Measurements from ENCODE around the gene DAG1. TPM values are rescaled to one million over a fixed set of nuclear protein-coding genes. Genes with fewer than 3 reads are reported as not detected.
A peak's percentile ranks its signal among the peaks of the same experiment; 100 is the strongest.

Gene DAG1
- total RNA-seq, 1 experiment from 2014 or later, result 40.3 TPM

DNA sequence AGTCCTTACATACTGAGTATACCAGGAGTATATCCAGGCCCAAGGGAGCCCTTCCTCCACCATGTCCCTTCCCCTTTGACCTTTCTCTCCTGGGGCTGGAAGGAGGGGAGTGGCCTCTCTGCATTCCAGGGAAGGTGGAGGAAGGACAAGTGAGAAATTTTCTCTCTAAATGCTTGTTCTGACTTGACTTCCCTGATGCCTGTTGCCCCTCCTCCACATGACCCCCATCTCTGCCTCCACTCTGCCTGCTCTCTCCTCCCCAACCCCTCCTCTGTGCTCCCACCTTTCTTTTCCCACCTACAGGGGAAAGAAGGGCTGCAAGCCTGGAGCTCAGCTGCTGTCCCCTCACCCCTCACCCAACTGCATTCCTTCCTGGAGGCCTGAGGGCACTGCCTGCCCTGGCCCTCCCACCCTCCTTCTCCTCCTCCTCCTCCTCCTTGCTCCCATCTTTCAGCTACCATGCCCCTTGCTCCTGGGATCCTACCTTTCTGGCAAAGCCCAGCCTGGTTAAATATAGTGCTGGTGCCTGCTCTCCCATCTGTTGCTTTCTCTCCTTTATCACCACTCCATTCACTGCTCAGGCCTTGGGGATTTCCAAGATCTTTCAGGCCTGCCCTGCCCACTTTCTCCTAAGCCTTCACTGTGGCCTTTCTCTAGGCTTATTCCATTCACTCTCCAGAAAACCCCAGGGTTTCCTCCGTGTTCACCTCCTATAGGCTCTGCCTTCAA is 8.5 kb upstream of the DAG1 start:
- peak; percentile 30 for DNase-seq (ENCODE audit: unreplicated experiment)
- no TSS peak for BruUV-seq (replicated peaks)
- POLR2A ChIA-PET, result interaction anchor here (0.7 to 4.5 kb wide), 3 partner anchors 8 to 463 kb away, joined by 3 to 28 read pairs (median 4); partner anchors contain the start of gene DAG1
- CTCF ChIA-PET, result interaction anchor here (2.3 kb wide), 1 partner anchor 12 kb away, joined by 16 read pairs; no protein-coding TSS in a partner anchor
- no peaks in the 10 kb centered on the region for H3K27me3 Mint-ChIP-seq (ENCODE audit: insufficient read depth, unreplicated experiment)
- peak overlapping the region; percentile 67 for H3K27ac Mint-ChIP-seq (ENCODE audit: low read depth, unreplicated experiment)
- H3K4me3 Mint-ChIP-seq (ENCODE audit: unreplicated experiment), result no peak overlapping the region
- H3K36me3 Mint-ChIP-seq (ENCODE audit: insufficient read depth, unreplicated experiment), result no peaks in the 10 kb centered on the region
- H3K9me3 Mint-ChIP-seq (ENCODE audit: unreplicated experiment), result no peaks in the 10 kb centered on the region
- peaks cover 18% of the 10 kb centered on the region for H3K4me1 Mint-ChIP-seq (ENCODE audit: insufficient read depth, unreplicated experiment)
- intact Hi-C loops (cut with micrococcal nuclease), result no loop called here
- TF ChIP-seq, protein P1, sequence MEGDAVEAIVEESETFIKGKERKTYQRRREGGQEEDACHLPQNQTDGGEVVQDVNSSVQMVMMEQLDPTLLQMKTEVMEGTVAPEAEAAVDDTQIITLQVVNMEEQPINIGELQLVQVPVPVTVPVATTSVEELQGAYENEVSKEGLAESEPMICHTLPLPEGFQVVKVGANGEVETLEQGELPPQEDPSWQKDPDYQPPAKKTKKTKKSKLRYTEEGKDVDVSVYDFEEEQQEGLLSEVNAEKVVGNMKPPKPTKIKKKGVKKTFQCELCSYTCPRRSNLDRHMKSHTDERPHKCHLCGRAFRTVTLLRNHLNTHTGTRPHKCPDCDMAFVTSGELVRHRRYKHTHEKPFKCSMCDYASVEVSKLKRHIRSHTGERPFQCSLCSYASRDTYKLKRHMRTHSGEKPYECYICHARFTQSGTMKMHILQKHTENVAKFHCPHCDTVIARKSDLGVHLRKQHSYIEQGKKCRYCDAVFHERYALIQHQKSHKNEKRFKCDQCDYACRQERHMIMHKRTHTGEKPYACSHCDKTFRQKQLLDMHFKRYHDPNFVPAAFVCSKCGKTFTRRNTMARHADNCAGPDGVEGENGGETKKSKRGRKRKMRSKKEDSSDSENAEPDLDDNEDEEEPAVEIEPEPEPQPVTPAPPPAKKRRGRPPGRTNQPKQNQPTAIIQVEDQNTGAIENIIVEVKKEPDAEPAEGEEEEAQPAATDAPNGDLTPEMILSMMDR (IDR thresholded peaks at IDR 0.05; ENCODE audit: unreplicated experiment), result no peak

DNA sequence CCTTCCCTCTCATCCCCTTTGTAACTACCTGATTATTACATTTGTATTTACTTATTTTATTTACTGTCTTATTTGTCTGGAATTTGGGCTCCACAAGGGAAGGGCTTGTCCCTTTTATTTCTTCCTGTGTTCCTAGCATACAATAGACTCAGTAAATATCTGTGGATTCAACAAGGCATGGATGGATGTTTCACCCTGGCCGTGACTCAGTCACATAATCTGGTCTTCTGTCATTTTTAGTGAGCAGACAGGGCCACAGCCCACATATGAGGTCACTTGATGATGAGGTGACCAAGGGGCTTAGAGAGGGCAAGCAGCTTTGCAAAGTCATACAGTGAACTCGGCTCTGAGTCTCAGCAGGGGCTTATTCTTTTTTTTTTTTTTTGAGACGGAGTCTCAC is 7.8 kb upstream of the DAG1 start:
- intact Hi-C loops (cut with micrococcal nuclease), result no loop called here
- Mint-ChIP-seq H3K27ac (ENCODE audit: low read depth, unreplicated experiment) (peak overlapping the region; percentile 67), H3K36me3 (ENCODE audit: insufficient read depth, unreplicated experiment) (no peaks in the 10 kb centered on the region), H3K4me1 (ENCODE audit: insufficient read depth, unreplicated experiment) (peaks cover 16% of the 10 kb centered on the region), H3K9me3 (ENCODE audit: unreplicated experiment) (no peaks in the 10 kb centered on the region), H3K27me3 (ENCODE audit: insufficient read depth, unreplicated experiment) (no peaks in the 10 kb centered on the region), H3K4me3 (ENCODE audit: unreplicated experiment) (no peak overlapping the region)
- CTCF ChIA-PET, result interaction anchor here (0.6 kb wide), 1 partner anchor 122 kb away, joined by 5 read pairs; no protein-coding TSS in a partner anchor
- TF ChIP-seq, protein P1 (IDR thresholded peaks at IDR 0.05; ENCODE audit: unreplicated experiment), result no peak
- no peak for DNase-seq (ENCODE audit: unreplicated experiment)
- no TSS peak for BruUV-seq (replicated peaks)
- POLR2A ChIA-PET, result interaction anchor here (0.7 kb wide), 1 partner anchor 8 kb away, joined by 4 read pairs; the partner anchor contains the start of gene DAG1

DNA sequence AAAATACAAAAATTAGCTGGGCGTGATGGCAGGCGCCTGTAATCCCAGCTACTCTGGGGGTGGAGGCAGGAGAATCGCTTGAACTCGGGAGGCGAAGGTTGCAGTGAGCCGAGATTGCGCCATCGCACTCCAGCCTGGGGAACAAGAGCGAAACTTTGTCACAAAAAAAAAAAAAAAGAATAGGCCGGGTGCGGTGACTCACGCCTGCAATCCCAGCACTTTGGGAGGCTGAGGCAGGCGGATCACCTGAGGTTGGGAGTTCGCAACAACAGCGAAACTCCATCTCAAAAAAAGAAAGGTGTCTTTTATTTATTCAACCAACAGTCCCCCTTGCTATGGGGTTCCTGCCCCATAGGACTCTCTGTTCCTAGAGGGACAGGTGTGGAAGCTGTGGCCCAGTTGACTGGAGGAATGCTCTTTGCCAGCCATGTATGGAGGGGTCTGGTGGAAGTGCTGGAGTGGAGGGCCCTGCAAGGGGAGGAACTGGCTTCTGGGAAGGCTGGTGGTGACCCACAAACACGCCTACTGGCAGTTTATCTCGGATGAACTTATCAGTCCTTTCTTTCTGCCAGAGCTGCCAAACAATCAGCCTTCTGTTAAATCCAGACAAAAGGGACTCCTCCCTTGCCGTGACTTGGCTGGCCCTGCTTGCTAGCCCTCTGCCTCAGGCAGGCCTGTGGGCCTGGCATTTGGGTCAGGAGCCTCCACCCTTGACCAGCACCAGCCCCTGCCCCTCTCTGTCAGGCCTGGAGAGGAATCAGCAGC is 4.6 kb upstream of the DAG1 start:
- ChIA-PET CTCF (interaction anchor here (0.6 kb wide), 2 partner anchors 7 to 855 kb away, joined by 3 read pairs; no protein-coding TSS in a partner anchor), POLR2A (interaction anchor here (0.6 to 0.7 kb wide), 2 partner anchors 25 to 187 kb away, joined by 3 read pairs; no protein-coding TSS in a partner anchor)
- intact Hi-C loops (cut with micrococcal nuclease), result no loop called here
- DNase-seq (ENCODE audit: unreplicated experiment), result peak; percentile 66
- H3K4me3 Mint-ChIP-seq (ENCODE audit: unreplicated experiment), result no peak overlapping the region
- H3K9me3 Mint-ChIP-seq (ENCODE audit: unreplicated experiment), result no peaks in the 10 kb centered on the region
- no TSS peak for BruUV-seq (replicated peaks)
- TF ChIP-seq, protein P1 (IDR thresholded peaks at IDR 0.05; ENCODE audit: unreplicated experiment), result no peak
- H3K27ac Mint-ChIP-seq (ENCODE audit: low read depth, unreplicated experiment), result no peak overlapping the region
- H3K36me3 Mint-ChIP-seq (ENCODE audit: insufficient read depth, unreplicated experiment), result no peaks in the 10 kb centered on the region
- H3K27me3 Mint-ChIP-seq (ENCODE audit: insufficient read depth, unreplicated experiment), result no peaks in the 10 kb centered on the region
- peaks cover 21% of the 10 kb centered on the region for H3K4me1 Mint-ChIP-seq (ENCODE audit: insufficient read depth, unreplicated experiment)

- Mint-ChIP-seq H3K9me3 (ENCODE audit: unreplicated experiment) (no peaks in the 10 kb centered on the region), H3K36me3 (ENCODE audit: insufficient read depth, unreplicated experiment) (no peaks in the 10 kb centered on the region), H3K27ac (ENCODE audit: low read depth, unreplicated experiment) (no peak overlapping the region), H3K27me3 (ENCODE audit: insufficient read depth, unreplicated experiment) (no peaks in the 10 kb centered on the region), H3K4me1 (ENCODE audit: insufficient read depth, unreplicated experiment) (peaks cover 20% of the 10 kb centered on the region), H3K4me3 (ENCODE audit: unreplicated experiment) (no peak overlapping the region)
- BruUV-seq (replicated peaks), result no TSS peak
- no peak for DNase-seq (ENCODE audit: unreplicated experiment)
- ChIA-PET CTCF (interaction anchor here (0.6 kb wide), 1 partner anchor 856 kb away, joined by 3 read pairs; no protein-coding TSS in a partner anchor), POLR2A (interaction anchor here (0.6 to 0.7 kb wide), 2 partner anchors 25 to 188 kb away, joined by 3 read pairs; no protein-coding TSS in a partner anchor)
- intact Hi-C loops (cut with micrococcal nuclease), result no loop called here
- TF ChIP-seq, protein P1 (IDR thresholded peaks at IDR 0.05; ENCODE audit: unreplicated experiment), result no peak
Observed at GRCh38 chr3:49466085-49466484, 4.0 kb upstream of the DAG1 start.
